Coronary artery (tissue), 2 donors: Measurements from ENCODE around the gene ITIH2.

ENCODE experiments used
- DNase-seq: peaks from one replicate; pipeline ENCODE4 v3.0.0-alpha.2; 2017; ENCODE audit warnings: low spot score
- H3K27ac ChIP-seq, 2 donors: fragments of 200-600 bp; sonication (generic); one replicate each; pipeline ENCODE4 v1.5.1; 2016 to 2019
- H3K4me3 ChIP-seq: fragments of 200-600 bp; sonication (generic); 2 replicates; pipeline ENCODE4 v1.5.1; 2016; ENCODE audit warnings: mild to moderate bottlenecking, moderate library complexity
- CTCF ChIP-seq: fragments of 200-600 bp; sonication (generic); IDR thresholded peaks from one replicate; pipeline ENCODE4 v1.5.1; 2019; ENCODE audit warnings: antibody characterized with exemption

Gene ITIH2

DNA sequence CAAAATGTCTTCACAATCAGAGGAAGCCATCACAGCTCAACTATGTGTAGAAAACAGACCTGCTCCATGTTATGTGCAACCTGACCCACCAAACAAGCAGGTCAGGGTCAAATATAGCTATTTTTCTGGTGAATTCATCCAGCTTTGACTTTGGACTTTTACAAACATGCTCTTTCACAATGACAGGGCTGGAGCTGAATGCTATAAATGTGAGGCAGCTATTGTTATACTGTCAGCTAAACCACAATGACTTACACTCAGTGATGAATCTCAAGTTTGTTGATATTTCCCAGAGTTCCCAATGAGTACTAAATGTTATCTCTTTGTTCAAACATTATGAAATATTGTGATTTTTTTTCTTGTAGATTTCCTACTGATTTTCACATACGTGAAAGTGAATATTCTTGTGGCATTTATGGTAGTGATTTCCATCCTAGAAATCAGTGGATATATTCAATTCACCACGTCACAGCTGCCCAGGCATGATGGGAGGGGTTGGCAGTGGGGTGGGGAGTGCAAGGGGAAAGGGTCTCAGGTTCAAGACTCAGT, 2.5 kb upstream of the ITIH2 start:
- H3K27ac ChIP-seq, result no peak overlapping the region
- DNase-seq, result no peak
- TF ChIP-seq CTCF, result no peak

DNA sequence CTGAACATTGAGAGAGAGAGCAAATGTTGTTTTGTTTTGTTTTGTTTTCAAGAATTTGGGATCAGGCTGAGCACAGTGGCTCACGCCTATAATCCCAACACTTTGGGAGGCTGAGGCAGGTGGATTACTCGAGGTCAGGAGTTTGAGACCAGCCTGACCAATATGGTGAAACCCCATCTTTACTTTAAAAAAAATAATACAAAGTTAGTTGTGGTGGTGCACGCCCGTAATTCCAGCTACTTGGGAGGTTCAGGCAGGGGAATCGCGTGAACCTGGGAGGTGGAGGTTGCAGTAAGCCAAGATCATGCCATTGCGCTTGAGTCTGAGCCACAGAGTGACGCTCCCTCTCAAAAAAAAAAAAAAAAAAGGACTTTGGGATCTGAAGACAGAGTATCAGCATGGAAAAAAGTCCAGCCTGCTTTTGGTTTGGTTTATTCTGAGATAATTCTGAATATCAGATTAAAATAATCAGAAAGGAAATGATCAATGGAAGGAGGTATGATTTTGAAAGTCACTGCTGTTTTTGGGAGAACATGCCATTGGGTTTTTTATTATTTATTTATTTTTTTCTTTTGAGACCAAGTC, 1.9 kb upstream of the ITIH2 start:
- DNase-seq, result no peak
- TF ChIP-seq CTCF, result no peak

More for the DNA sequence above, 2.5 kb upstream of the ITIH2 start:
- no peak overlapping the region for H3K4me3 ChIP-seq

DNA sequence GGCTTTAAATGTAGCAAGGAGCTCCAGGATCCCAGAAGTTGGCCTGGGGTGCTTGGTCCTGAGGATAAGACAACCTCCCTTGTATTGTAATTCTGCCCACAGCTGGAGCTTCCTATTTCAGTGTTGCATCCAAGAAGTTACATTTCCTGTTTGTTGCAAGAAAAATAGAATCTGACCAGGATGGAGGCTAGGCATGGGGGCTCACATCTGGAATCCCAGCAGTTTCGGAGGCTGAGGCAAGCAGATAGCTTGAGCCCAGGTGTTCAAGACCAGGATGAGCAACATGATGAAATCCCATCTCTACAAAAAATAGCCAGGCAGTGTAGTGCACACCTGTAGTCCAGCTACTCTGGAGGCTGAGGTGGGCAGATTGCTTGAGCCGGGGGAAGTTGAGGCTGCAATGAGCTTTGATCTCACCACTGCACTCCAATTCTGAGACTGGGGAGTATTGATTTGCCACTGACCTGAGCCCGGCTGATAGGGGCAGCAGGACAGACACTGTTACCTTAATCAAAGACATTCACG, 766 bp upstream of the ITIH2 start:
- Histone ChIP-seq H3K4me3 (no peak overlapping the region), H3K27ac (no peak overlapping the region)
- DNase-seq, result no peak
- TF ChIP-seq CTCF, result no peak

More for the DNA sequence above, 1.9 kb upstream of the ITIH2 start:
- H3K4me3 ChIP-seq, result no peak overlapping the region
- H3K27ac ChIP-seq, result no peak overlapping the region

DNA sequence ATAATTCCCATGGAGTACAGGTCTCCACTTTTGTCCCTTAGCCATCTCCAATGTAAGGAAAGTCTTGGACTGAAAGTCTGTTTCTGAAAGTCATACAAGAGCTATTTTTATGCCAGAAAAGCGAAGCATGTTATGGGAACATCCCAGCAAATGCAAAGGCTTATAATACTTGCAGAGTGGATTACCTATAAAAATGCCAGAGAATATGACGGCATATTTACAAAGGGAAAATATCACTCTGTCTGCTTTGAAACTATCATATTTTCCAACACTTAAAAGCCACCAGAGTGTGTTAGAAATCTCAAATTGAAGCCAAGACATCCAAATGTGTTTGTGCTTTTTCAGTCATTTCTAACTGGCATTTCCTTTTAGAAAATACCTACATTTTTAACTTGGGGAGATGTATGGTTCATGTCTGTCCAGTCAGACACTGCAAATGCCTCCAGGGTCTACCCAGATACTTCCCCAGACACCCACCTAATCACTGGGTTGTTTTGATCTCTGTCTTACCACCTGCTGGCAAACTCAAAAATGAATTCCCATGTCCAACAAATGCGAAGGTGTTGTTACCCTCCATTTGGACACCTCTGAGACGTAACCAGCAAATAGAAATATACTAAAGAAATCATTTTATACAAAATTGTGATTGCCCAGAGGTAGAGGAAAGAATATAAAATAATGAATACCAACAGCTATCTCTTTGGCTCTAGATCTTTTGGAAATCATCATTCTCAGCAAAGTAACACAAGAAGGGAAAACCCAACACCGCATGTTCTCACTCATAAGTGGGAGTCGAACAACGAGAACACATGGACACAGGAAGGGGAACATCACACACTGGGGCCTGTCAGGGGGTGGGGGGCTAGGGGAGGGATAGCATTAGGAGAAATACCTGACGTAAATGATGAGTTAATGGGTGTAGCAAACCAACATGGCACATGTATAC, 1.2 kb downstream of the ITIH2 start:
- H3K4me3 ChIP-seq, result no peak overlapping the region
- no peak for DNase-seq
- no peak overlapping the region for H3K27ac ChIP-seq
- no peak for TF ChIP-seq CTCF

DNA sequence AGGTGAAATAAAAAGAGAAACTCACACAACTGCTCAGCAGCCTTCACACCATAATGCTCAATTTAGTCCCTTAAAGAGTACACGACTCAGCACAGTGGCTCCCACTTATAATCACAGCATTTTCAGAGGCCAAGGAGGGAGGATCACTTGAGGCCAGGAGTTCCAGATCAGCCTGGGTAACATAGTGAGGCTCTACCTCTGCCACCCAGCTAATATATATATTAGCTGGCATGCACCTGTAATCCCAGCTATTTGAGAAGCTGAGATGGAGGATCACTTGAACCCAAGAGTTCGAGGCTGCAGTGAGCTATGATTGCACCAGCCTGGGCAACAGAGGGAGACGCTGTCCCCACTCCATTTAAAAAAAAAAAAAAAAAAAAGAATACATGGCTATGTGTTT, 2.2 kb downstream of the ITIH2 start:
- no peak for DNase-seq
- H3K4me3 ChIP-seq, result no peak overlapping the region
- TF ChIP-seq CTCF, result no peak

GRCh38 chr10:7706534-7707073, 3.5 kb downstream of the ITIH2 start:
- H3K4me3 ChIP-seq, result no peak overlapping the region
- no peak for TF ChIP-seq CTCF
- H3K27ac ChIP-seq, result no peak overlapping the region
- no peak for DNase-seq

More for the DNA sequence above, 2.2 kb downstream of the ITIH2 start:
- H3K27ac ChIP-seq, result no peak overlapping the region
